Type B pancreatic cell (in vitro differentiated cells): ENCODE data around the gene RRAGC. TPM values are rescaled to one million over a fixed set of nuclear protein-coding genes. Genes with fewer than 3 reads are reported as not detected.

ENCODE experiments used
- DNase-seq: peaks from one replicate; pipeline ENCODE4 v3.0.0; 2021; ENCODE audit warnings: mixed read lengths; ENCODE audit not compliant: unreplicated experiment; ENCODE audit errors: extremely low spot score
- H3K27ac Mint-ChIP-seq: 2 replicates; pipeline ENCODE4 v1.8.0; 2021; ENCODE audit warnings: mild to moderate bottlenecking, mixed read lengths
- H3K27me3 Mint-ChIP-seq: 2 replicates; pipeline ENCODE4 v1.8.0; 2021; ENCODE audit warnings: mixed read lengths
- H3K36me3 Mint-ChIP-seq: 2 replicates; pipeline ENCODE4 v1.8.0; 2021; ENCODE audit warnings: mixed read lengths
- H3K4me1 Mint-ChIP-seq: one replicate; pipeline ENCODE4 v1.8.0; 2021; ENCODE audit warnings: mixed read lengths; ENCODE audit not compliant: unreplicated experiment
- H3K4me3 Mint-ChIP-seq: 2 replicates; pipeline ENCODE4 v1.8.0; 2021; ENCODE audit warnings: mild to moderate bottlenecking, mixed read lengths
- H3K9me3 Mint-ChIP-seq: 2 replicates; pipeline ENCODE4 v1.8.0; 2021; ENCODE audit warnings: mixed read lengths
- total RNA-seq: library from RNA; stranded (reverse); gene quantifications from 2 replicates; pipeline ENCODE4 v1.2.1, GENCODE V29; 2021; ENCODE audit warnings: low replicate concordance
- TF ChIP-seq, protein P1 (sequence below): fragments of 200-600 bp; sonication (generic); conservative IDR thresholded peaks from 2 replicates; pipeline ENCODE4 v1.5.0; 2021; ENCODE audit warnings: antibody characterized with exemption, mild to moderate bottlenecking

The RRAGC gene
- total RNA-seq, 1 donor from 2014 or later, result 25.3 TPM

DNA sequence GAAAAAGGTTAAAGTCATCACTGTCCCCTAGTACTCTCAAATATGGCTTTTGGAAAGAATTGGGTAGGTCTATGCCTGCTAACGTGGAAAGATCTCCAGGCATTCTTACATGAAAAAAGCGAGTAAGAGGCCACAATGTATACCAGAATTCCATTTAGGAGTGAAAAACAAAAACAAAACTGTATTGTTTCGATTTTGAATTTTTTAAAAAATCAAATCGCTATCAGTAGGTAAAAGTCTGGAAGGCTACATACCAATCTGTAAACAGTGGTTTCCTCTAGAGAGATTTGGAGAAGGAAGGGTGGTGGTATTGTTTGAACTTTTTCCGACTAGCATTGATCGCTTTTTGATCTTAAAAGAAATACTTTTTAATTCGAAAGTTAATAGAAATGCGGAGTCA, 55.9 kb downstream of the RRAGC start:
- DNase-seq, result no peak
- TF ChIP-seq, protein P1, sequence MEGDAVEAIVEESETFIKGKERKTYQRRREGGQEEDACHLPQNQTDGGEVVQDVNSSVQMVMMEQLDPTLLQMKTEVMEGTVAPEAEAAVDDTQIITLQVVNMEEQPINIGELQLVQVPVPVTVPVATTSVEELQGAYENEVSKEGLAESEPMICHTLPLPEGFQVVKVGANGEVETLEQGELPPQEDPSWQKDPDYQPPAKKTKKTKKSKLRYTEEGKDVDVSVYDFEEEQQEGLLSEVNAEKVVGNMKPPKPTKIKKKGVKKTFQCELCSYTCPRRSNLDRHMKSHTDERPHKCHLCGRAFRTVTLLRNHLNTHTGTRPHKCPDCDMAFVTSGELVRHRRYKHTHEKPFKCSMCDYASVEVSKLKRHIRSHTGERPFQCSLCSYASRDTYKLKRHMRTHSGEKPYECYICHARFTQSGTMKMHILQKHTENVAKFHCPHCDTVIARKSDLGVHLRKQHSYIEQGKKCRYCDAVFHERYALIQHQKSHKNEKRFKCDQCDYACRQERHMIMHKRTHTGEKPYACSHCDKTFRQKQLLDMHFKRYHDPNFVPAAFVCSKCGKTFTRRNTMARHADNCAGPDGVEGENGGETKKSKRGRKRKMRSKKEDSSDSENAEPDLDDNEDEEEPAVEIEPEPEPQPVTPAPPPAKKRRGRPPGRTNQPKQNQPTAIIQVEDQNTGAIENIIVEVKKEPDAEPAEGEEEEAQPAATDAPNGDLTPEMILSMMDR, result no peak
- Mint-ChIP-seq H3K4me1 (no peaks in the 10 kb centered on the region), H3K36me3 (no peaks in the 10 kb centered on the region), H3K27me3 (peaks cover 71% of the 10 kb centered on the region), H3K4me3 (peak overlapping the region; percentile 75), H3K27ac (no peak overlapping the region), H3K9me3 (no peaks in the 10 kb centered on the region)

DNA sequence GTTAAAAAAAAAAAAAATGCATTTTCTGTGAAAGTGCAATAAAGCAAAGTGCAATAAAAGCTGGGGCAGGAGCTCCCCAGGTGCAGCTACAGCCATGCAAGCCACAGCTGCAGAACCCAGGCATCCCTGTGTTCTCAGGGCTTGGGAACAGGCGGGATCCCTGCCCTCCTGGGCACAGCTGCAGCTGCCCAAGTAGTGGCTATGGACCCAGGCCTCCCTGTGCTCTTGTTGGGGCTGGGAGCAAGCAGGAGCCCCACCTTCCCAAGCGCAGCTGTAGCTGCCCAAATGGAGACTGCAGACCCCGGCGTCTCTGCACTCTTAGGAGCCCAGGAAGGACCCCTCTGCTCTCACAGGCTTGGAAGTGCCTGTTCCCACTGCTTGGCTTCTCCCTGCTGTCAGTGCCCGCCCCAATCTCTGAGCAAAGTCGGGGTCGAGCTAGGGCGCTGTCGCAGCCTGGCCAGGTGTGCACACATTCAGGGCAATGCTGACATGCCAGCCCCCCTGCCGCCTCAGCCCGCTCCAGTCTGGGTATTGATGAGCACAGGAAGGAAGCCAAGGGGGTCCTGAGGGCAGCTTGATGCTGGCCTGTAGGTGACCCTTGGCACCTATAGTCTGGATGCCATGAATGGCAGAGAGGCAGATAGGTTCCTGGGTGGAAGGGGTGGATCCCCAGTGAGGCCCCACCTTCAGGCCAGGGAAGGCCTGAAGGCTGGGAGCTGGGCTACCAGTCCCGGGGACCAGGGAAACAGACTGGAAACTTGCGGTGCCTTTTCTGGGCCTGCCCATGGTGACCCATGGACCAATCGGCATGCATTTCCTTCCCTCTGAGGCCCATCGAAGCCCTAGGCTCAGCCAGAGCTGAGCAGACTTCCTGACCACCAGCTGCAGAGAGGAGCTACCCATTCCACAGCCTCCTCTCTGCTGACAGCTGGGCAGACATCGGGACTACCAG, 58.6 kb downstream of the RRAGC start:
- H3K4me3 Mint-ChIP-seq, result no peak overlapping the region
- TF ChIP-seq, protein P1, result no peak
- no peaks in the 10 kb centered on the region for H3K9me3 Mint-ChIP-seq
- H3K36me3 Mint-ChIP-seq, result no peaks in the 10 kb centered on the region
- H3K4me1 Mint-ChIP-seq, result no peaks in the 10 kb centered on the region
- peaks cover 47% of the 10 kb centered on the region for H3K27me3 Mint-ChIP-seq
- H3K27ac Mint-ChIP-seq, result no peak overlapping the region
- DNase-seq, result no peak

DNA sequence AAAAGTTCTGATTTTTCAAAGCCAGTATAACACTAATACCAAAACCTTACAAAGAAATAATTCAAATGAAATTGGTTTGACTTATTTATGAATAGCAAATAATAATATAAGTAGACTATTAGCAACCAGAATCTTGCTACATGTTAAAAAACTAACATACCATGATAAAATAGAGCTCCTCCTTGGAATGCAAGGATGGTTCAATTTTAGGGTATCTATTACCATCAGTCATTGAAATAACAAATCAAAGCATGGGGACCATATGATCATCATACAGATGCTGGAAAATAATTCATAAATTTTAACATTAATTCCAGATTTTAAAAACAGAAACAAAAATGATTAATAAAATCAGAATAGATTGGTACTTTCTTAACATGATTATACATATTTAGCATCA, 66.3 kb downstream of the RRAGC start:
- Mint-ChIP-seq H3K4me3 (no peak overlapping the region), H3K9me3 (no peaks in the 10 kb centered on the region), H3K27me3 (peaks cover 42% of the 10 kb centered on the region), H3K4me1 (peaks cover 13% of the 10 kb centered on the region), H3K27ac (no peak overlapping the region), H3K36me3 (no peaks in the 10 kb centered on the region)
- no peak for DNase-seq
- TF ChIP-seq, protein P1, result no peak

DNA sequence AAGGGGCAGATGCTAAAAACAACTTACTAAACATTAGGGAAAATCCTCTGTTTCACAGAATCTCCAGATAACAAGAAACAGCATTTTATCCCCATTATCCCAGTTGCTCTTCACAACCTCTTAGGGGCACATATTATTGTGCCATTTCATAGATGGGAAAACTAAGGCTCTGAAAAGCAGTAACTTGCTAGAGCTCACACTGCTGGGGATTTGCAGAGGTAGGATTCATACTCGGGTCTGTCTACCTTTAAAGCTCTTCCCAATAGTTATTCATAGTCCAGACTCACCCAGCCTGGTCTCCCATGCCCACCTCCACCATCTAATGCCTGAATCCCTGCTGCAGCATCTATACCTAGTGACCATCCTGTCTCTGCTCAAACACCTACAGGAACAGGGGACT, 67.7 kb downstream of the RRAGC start:
- TF ChIP-seq, protein P1, result no peak
- Mint-ChIP-seq H3K4me3 (no peak overlapping the region), H3K36me3 (no peaks in the 10 kb centered on the region), H3K4me1 (peaks cover 17% of the 10 kb centered on the region), H3K27ac (no peak overlapping the region), H3K27me3 (peaks cover 52% of the 10 kb centered on the region), H3K9me3 (no peaks in the 10 kb centered on the region)
- DNase-seq, result no peak

DNA sequence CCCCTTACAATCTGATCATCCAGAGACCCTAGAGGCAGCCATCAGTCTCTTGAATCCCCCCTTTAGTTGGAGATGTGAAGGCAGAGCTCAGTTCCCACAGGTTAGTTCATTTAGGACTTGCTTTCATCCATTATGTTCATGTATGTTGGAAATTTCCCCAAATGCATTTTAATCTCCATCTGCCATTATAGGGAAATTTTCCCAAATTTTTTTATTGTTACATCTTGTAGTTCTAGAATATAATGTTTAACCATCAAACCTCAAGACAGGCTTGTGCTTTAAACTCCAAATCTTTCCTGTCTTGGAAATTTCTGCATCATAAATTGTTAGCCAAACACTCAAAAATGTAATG, 68.4 kb downstream of the RRAGC start:
- Mint-ChIP-seq H3K27ac (no peak overlapping the region), H3K36me3 (no peaks in the 10 kb centered on the region), H3K4me1 (peaks cover 21% of the 10 kb centered on the region), H3K4me3 (no peak overlapping the region), H3K27me3 (peaks cover 56% of the 10 kb centered on the region), H3K9me3 (no peaks in the 10 kb centered on the region)
- no peak for DNase-seq
- TF ChIP-seq, protein P1, result no peak
